ENCODE results near the gene ZNF777.
"Not testable (repeated sequence)": the region's sequence is repeated elsewhere in the genome, so short reads cannot be mapped to it uniquely, and the experiment has no call there.

ZNF777 gene

DNA sequence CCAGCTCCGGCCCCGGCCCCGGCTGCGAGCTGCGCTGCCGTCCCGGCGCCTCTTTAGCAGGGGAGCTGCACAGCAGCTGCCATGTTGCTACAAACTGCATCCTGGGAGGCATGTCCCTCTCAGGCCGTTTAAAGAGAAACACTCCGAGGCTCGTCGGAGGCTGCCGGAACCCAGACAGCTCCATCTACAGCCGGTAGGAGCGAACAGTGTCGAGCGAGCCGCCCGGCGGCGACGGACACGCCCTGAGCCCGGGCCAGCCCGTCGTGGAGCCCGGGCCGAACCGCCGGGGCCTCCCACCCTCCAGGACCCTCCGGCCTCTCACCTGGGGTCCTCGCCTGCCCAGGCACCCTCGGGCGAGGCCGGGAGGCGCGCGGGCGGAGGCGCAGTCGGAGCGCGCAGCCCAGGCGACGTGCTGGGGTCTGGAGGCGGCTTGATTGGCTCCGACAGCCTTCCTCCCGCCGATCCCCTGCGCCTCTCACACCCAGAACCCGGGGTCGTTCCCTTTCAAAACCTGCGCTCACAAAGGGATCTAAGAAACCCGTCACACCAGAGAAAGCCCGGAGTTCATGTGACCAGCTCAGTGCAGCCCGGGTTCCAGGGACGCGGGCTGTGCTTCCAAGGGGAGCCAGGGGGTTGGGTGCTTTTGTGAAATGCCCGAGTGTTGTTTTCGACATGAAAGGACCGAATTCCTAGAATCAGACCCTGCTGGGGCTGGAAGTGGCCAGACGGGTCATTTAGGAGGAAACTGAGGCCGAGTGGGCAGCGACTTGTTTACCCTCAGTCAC lies at the start of gene ZNF777:
Gene ZNF777 (minus strand): TSS at position 570 of the 785 bp plus-strand sequence. CDS start 5,040 bp downstream, outside the sequence.
- peak; percentile 87 for DNase-seq

DNA sequence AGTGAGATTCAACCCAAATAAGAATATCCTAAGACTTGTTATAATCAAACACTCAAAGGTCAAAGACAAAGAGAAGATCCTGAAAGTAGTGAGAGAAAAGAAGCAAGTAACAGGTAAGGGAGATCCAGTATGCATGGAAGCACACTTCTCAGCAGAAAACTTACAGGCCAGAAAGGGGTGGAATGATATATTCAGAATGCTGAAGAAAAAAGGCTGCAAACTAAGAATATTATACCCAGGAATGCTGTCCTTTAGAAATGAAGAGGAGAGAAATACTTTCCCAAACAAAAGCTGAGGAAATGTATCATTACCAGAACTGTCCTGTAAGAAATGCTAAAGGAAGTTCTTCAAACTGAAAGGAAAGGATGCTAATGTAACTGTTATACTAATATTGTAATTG lies 49.4 kb upstream of the ZNF777 start:
- no peak for DNase-seq

DNA sequence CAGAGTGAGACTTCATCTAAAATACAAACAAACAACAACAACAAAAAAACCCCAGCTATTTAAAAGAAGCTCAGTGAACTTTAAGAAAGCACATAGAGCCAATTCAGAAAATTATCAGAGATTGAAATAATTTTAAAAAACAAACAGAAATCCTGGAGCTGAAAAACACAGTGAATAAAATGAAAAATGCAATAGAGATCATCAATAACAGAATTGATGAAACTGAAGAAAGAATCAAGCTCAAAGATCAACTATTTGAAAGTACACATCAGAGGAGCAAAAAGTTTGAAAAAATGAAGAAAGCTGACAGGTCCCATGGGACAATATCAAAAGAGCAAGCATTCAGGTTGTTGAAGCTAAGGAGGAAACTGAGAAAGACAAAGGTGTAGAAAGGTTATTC lies 48.9 kb upstream of the ZNF777 start:
- DNase-seq, result no peak

DNA sequence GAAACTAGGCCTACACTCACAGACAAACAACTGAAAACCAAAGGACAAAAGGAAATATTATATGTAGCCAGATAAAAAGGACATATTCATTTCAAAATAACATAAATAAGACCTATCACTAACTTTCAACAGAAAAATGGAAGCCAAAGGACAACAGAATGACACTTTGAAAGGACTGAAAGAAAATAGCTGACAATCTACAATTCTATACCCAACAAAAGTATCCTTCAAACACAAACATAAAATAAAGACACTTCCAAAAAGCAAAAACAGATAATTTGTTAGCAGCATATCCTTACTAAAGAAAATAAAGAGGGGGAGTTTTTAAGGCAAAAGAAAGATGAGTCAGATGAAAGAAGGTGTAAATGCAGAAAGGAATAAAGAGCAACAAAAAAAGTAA lies 44.7 kb upstream of the ZNF777 start:
- DNase-seq, result no peak

DNA sequence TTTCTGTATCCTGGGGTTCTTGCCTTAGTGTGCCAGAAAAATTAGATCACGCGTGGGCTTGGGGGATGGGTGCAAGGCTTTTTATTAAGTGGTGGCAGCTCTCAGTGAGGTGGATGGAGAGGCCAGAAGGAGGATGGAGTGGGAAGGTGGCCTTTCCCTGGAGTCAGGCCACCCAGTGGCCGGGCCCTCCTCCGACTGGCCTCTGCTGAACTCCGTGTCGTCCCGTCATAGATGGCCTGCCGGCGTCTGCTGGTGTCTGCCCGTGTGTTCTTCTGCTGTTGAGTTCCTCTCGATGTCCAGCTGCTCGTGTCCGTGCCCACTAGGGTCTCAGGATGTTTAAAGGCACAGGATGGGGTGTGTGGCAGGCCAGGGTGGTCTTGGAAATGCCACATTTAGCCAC lies 40.8 kb upstream of the ZNF777 start:
- no peak for DNase-seq

DNA sequence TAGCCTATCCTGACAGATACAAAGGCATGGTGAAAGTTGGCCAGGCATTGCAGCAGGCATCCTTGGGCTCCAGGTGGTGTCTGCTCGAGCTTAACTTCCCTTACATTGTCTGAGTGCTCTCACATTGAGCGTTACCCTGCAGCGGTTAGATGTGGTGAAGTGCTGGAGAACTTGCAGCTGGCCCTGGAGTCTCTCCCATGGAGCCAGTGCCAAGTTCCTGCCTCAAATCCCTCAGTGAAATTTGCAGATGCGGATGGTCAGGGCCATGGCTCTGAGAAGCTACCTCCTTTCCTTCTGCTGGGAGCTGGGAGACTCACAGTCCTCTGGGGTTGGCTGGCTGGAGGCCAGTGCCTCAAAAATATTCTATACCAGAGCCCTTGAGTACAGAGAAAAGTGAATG lies 40.0 kb upstream of the ZNF777 start:
- no peak for DNase-seq

DNA sequence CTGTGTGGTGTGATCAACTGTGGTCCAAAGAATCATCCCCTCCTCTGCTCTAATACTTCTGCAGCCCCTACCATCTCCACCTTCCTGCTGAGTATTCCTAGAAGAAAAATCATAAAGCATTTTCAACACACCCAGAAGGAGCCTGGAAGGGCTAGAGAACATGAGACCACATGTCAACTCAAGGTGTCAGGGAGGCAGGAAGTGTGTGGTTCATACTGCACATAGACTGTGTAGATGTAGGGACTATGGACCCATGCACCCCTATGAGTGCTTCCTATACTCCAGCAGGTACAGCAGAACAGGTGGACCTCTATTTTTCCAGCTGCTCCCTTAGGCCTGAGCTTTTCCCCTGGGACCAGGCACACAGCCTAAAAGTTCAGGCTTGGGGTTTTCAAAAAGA lies 39.3 kb upstream of the ZNF777 start:
- DNase-seq, result no peak

DNA sequence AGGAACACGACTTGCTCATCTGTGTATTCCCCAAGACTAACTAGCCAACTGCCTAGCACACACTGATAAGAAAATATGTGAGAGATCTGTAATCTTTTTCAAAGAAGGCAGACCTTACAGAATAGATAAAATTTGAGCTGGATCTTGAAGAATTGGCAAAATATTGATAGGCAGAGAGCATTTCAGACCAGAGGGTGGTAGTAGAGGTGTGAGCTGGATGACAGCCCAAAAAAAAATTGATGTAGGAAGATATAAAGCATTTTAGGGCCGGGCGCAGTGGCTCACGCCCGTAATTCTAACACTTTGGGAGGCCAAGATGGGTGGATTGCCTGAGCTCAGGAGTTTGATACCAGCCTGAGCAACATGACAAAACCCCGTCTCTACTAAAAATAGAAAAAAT lies 37.9 kb upstream of the ZNF777 start:
- DNase-seq, result peak; percentile 10

DNA sequence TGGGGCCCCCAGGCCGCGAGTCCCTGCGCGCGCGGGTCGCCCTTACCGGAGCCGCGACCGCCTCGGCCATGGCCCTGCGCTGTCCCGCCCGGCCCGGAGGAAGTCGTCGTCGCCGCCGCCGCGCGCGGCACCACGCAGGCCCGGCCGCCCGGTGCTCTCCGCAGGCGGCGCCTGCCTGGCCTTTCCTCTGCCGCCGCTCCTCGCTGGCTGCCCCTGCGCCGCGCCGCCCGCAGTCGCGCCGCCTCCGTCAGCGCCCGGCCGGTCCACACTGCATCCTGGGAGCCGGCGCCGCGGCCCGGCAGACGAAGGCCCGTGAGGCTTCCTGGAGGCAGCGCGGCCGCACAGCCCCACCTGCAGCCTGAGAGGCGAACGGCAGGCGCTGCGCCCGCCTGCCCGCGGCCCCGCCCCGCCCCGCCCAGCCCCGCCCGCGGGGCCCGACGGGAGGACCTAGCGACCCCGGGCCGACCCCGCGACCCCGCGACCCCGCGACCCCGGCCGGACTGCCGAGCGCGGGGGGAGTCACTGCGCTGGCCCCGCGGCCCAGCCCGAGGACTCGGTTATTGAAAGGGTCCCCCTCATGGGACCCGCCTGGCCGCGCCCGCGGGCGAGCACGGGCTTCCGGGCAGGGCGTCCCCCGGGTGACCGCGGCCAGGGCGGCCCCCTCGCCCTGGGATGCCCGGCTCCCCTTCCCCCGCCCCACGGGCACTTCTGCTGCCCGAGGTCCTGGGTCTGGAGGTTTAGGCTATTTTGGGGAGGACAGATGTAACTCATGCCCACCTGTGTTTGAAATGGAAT lies 36.8 kb upstream of the ZNF777 start, which contains the start of gene ZNF746:
Gene ZNF746 (minus strand): TSS at position 343 of the 795 bp plus-strand sequence. CDS start 273 bp downstream, at position 70.
- peak; percentile 82 for DNase-seq

DNA sequence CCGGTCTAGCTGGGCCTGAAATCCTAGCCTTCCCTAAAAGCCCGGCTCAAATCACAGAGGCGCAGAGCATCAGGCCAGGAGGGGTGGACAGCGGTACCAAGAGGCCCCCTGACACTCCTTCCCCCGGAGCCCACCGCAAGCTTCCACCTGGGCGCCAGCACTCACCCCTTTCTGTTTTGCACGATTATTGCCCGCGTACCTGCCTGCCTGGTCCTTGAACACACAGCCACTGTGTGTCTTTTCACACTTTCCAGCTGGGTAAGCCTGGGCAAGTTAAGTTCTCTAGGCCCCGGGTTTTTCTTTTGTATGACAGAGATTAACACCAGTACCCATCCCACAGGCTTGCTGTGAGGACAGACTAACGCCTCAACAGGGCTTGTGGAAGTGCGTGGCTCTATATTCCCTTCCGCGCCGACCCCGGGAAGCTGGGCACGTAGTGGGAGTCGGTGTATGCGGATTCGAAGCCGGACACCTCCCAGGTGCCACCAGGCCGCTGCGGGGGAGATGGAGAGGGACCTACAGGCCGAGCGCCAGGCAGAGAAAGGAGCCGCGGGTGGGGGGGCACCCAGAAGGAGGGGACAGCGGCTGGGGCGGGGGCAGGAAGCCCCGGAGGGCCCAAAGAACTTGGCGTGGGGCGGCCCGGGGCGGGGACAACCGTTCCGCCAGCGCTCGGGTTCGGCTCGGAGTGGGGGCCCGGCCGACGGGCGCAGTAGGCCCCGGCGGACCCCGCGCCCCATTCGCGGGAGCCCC lies 36.0 kb upstream of the ZNF777 start:
- DNase-seq, result peak; percentile 1

DNA sequence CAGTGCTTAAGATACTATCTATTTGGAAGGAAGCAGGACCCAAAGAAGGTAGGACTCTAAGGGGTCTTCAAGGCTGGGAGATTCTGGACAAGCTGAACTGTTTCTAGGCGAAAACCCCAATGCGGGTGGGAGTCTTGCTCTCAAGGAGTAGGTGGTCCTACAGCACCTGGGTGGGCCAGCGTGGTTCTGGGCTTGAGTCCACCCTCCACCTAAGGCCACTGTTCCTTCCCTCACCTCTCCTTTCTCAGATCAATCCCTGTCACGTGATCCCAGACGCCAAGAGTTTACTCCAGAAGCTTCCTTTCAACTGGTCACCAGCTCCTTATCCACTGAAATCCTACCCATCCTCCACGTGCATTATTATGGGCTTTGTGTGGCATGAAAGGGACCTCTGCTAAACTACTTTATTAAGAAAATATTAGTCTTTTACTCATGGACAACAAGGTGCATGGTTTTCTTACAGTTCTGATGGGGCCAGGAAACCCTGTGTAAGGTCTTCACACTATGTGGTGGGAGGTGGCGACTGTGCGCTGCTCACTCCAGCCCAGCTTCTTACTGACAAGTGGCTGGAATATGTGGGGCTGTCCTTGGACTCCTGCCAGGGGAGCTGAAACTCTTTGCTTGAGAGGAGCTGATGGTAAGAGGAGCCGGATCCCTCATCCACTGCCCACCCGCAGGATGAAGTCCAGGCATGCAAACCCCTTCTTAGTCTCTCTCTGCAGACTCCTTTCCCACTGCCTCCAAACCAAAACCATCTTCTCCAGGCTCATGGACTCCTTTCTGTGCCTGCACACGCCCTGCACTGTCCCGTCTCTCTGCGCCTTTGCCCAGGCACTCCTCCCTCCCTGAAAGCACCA lies 35.2 kb upstream of the ZNF777 start:
- peak; percentile 1 for DNase-seq

DNA sequence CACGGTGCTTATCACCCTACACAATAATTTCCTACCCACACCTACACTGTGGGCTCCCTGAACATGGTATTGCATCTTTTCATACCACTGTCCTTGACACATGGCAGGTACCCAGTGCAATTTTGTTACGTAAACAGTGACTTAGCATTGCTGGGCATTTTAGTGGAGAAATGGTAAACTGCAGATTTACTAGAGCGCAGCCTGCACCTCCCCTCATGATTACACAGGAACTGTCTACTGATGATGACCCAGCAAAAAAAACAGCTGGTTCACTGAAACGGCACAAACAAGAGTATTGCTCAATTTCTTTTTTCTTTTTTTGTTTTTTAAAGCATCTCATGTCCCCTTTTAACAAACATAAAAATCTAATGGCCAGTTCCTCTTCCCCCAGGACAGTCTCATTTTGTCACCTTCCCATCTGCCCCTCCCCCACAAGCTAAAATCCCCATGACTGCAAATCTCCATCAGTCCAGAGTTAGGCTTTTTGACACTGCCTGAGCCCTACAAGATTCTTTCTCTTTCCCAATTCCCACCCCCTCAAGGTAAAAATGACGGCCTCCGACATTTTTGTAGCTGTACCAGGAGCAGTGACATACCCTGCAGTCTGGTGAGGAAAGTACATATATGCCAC lies 34.0 kb upstream of the ZNF777 start:
- peak; percentile 65 for DNase-seq

DNA sequence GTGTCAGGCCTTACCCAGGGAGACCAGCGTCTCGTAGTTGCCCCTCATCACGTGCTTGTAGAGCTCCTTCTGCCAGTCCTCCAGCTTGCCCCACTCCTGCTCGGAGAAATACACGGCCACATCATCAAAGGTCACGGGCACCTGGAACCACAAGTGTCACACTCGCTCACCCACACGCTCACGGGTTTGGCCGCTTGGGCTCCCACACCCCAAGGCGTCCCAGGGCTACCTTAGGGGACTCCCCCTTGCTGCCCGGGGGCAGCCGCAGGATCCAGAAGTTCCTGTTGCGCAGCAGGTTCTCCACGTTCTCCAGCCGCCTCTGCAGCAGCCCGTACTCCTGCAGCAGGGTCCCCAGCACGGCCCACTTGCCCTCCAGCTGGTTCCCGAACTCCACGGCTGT lies 33.1 kb upstream of the ZNF777 start:
- DNase-seq, result not testable (repeated sequence)

DNA sequence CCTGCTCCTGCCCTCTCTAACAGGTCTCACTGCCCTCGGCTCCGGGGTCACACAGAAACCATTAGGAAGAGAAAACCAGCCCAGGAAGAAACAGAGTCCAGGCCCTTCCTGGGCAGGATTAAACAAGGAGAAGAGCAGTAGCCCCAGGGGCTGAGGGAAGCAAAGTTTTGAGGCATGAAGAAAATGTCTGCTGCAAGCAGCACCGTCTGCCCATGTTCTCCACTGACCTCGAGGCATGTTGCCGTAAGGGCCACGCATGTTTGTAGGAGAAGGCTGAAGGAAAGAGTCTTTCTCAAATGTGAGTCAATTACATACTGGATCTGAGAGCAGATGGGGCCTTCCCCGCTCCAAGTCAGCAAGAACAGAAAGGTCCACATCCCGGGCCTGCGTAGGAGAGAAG lies 32.5 kb upstream of the ZNF777 start:
- DNase-seq, result no peak

DNA sequence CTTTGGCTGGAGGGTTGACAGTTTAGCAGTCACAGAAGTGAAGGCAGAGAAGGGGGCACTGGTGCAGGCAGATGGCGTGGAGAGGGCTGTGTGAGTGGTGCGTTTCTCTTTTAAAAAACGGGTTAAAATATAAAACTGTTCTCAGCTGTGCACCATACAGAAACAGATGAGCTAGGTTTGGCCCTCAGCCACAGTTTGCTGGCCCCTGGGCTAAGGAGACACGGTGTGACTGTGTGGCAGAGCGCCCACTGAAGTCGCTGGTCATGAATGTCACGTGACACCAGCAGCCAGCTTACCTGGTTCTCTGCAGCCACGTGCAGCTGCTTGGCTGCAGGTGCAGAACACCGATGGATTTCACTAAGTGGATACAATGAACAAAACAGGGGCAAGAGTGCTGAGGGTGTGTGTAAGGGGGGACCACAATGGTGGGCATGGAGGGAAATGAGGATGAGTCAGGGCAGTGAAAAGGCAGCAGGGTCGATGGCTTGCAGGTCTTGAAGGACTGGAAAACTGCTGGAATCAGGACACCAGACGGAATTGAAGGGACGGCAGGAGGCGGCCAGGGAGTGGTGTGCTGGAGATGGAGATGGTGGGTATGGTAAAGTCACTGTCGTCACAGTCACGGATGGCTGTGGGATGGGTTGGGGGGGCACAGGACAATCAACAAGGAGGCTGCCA lies 29.4 kb upstream of the ZNF777 start:
- DNase-seq, result no peak

DNA sequence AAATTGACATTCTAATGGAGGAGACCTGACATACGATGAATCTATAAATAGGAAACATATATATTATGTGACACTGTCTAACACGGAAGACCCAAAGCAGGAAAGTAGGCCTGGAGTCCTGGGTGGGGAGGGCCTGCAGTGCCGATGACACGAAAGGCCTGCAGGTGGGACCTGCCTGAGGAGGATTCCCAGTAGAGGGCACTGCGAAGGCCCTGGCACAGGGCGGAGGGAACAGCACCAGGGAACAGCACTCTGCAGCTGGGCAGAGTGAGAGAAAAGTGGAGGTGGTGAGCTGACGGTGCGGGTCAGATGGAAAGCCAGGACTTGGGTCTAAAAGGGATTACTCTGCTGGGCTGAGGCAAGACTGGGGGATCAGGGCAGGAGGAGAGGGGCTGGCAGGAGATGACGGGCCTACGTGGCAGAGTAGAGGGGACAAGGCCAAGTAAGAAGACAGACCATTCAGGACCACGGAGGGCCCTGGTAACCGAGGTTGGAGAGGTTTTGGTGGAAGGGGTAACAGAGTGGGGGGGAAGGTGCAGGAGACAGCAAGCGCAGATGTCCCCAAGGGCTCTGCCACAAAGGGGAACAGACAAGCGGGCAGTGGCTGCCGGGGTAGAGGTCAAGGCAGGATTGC lies 28.6 kb upstream of the ZNF777 start:
- no peak for DNase-seq

DNA sequence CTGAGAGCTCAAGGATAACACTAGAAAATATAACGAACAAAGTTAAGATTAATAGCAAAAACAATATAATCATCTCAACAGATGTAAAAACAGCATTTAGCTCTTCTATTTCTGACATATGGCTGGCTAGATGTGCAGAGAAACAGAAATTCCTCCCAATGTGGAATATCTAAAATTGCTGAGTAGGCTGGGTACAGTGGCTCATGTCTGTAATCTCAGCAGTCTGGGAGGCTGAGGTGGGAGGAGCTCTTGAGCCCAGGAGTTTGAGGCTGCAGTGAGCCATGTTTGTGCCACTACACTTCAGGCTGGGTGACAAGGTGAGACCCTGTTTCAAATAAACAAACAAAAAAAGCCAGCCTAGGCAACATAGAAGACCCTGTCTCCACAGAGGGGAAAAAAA lies 18.7 kb upstream of the ZNF777 start:
- DNase-seq, result no peak

DNA sequence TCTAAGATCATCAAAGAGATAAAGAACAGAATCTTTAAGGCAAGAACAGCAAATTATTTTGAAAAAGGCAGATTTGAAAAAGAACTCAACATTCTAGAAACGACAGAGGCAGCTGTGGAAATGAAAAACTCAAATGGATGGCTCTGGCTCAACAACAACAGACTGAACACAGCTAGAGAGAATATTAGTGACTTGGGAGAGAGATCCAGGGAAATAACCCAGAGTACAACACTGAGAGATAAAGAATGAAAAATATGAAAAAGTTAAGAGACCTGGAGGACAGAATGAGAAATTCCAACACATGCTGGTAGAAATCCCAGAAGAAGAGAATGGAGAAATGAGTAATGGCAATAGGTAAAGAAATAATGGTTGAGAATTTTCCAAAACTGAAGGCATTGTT lies 17.9 kb upstream of the ZNF777 start:
- DNase-seq, result no peak

DNA sequence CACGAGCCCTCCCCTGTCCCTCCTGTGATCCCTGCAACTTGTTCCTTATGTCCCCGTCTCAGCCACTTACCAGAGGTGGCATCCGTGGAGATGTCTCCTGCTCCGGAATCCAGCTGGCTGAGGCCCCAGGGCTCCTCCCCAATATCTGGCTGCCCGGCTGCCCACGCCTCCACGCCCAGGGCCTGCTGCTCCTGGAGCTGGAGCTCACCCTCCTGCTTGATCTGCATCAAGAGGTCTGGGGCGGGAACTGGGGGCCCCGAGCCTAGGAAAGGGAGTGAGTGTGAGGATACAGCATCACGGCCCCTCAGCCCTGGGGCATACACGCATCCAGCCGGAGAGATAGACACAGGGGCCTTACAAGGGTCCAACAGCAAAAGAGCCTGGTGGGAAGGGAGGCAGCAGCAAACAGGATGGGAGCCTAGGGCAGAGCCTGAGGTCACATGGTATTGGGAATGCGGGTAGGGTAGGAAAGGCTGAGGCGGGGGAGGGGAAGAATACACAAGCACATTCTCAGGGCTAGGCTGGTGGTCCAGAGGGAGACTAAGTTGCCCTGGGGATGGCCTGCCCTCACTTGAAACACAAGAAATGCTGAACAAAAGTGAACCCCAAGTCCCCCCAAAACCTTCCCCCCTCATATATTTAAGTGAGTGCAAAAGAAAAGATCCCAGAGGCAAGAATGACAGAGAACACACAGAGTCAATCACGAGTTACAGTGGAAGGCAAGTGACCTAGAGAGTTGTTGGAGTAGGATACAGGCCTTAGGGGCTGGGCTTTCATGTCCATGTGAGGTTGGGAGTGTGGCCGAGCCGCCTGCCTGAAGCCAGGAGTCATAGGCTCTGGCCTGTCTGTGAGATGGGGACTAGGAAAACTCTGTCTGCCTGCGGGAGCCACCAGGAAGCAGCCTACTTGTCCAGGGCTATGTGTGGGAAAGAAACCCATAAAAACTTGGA lies 16.9 kb upstream of the ZNF777 start:
- DNase-seq, result no peak

DNA sequence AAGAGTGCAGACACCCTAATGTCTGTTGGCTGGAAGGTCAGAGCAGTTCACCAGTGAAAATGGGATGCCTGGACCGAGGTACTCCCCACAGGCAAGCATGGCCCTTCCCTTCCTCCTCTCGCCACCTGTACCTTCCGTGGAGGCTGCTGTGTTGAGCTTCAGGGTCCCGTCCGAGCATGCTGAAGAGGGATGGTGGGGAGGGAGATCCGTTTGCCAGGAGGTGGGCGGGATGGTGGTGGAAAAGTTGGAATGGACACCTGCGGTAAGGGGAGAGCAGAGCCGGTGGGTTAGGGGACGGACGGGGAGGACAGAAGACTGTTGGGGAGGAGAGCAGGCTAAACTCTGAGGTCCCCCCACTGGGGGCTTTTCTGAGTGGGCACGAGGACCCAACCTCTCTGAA lies 15.9 kb upstream of the ZNF777 start:
- no peak for DNase-seq
